ENCODE results near the gene WNK3.
A peak's percentile ranks its signal among the peaks of the same experiment; 100 is the strongest.

WNK3 gene

GRCh38 chrX:54223581-54223980 is 134.3 kb downstream of the WNK3 start:
- in situ Hi-C loops (cut with HindIII; ENCODE audit: low sequenced_read_pairs) = no loop called here
- TF ChIP-seq CTCF (IDR thresholded peaks at IDR 0.05; ENCODE audit: low read depth, low read length) = no peak

GRCh38 chrX:54213603-54214002 is 144.2 kb downstream of the WNK3 start:
- in situ Hi-C loops (cut with HindIII; ENCODE audit: low sequenced_read_pairs) = no loop called here
- no peak for DNase-seq (ENCODE audit: low read depth, low spot score)
- no peak for TF ChIP-seq CTCF (IDR thresholded peaks at IDR 0.05; ENCODE audit: low read depth, low read length)

More at GRCh38 chrX:54223581-54223980, 134.3 kb downstream of the WNK3 start:
- DNase-seq (ENCODE audit: low read depth, low spot score) = no peak
- no peak overlapping the region for H3K4me3 ChIP-seq (ENCODE audit: low read depth, low read length)

DNA sequence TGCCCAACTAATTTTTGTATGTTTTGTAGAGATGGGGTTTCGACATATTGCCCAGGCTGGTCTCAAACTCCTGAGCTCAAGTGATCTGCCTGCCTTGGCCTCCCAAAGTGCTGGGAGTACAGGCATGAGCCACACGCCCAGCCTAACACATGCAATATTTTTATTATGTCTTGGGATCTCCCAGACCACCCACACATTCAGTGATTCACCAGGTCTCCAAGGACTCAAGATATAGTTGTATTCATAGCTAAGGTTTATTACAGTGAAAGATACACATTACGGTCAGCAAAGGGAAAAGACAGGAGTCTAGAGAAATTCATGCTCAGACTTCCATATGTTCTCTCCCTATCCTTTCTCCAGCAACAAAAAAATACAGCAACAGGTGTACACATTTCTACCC is 149.3 kb downstream of the WNK3 start:
- TF ChIP-seq CTCF (IDR thresholded peaks at IDR 0.05; ENCODE audit: low read depth, low read length) = no peak
- H3K4me3 ChIP-seq (ENCODE audit: low read depth, low read length) = no peak overlapping the region
- in situ Hi-C loops (cut with HindIII; ENCODE audit: low sequenced_read_pairs) = no loop called here
- peak; percentile 23 for DNase-seq (ENCODE audit: low read depth, low spot score)

More at GRCh38 chrX:54213603-54214002, 144.2 kb downstream of the WNK3 start:
- no peak overlapping the region for H3K4me3 ChIP-seq (ENCODE audit: low read depth, low read length)

GRCh38 chrX:54198262-54198661 is 159.6 kb downstream of the WNK3 start:
- TF ChIP-seq CTCF (IDR thresholded peaks at IDR 0.05; ENCODE audit: low read depth, low read length) = no peak

GRCh38 chrX:54194982-54195588 is 162.8 kb downstream of the WNK3 start:
- no peak overlapping the region for H3K4me3 ChIP-seq (ENCODE audit: low read depth, low read length)
- DNase-seq (ENCODE audit: low read depth, low spot score) = no peak
- in situ Hi-C loops (cut with HindIII; ENCODE audit: low sequenced_read_pairs) = no loop called here
- TF ChIP-seq CTCF (IDR thresholded peaks at IDR 0.05; ENCODE audit: low read depth, low read length) = no peak

More at GRCh38 chrX:54198262-54198661, 159.6 kb downstream of the WNK3 start:
- no peak for DNase-seq (ENCODE audit: low read depth, low spot score)
- in situ Hi-C loops (cut with HindIII; ENCODE audit: low sequenced_read_pairs) = no loop called here
- H3K4me3 ChIP-seq (ENCODE audit: low read depth, low read length) = no peak overlapping the region

DNA sequence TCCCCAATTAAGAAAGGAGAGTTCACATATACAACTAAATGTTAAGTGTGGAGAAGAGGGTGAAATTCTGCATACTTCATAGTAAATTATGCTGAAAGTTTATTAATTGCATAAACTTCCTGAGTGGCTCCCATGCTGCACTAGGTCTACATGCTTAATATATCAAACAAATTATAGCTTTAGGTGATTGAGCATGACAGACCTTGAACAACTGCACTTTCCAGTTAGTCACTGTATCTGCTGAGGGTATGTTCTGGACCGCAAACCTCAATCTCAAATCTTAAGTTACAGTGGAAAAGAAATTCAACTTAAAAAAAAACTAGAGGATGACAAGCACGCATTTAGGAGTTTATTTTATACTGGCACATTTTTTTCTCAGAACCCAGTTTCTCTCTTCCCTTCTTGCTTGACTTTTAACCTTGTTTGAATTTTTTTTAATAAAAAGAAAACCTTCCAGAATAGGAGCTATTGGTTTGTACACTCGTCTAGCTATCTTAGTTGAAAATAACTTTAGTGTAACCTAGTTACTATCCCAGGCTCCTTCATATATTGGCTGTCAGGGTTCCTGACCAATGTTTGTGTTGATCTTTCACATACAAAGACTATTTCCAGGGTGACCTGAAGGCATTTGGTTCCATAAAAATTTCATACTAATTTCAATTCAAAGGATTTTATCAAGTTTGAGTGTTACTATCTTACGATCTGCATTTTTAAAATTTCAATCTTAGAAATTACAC is 164.6 kb downstream of the WNK3 start:
- TF ChIP-seq CTCF (IDR thresholded peaks at IDR 0.05; ENCODE audit: low read depth, low read length) = no peak
- no peak overlapping the region for H3K4me3 ChIP-seq (ENCODE audit: low read depth, low read length)
- in situ Hi-C loops (cut with HindIII; ENCODE audit: low sequenced_read_pairs) = no loop called here
- no peak for DNase-seq (ENCODE audit: low read depth, low spot score)

Data from astrocyte of the spinal cord (primary cell).